HL-60 (cell line): ENCODE data around the gene PDIA4.

Experiments
- DNase-seq, 2 experiments: peaks; one replicate each; pipeline ENCODE4 v3.0.0-alpha.2; 2010 to 2020; ENCODE audit warnings: low read depth in 1 of 2, low spot score in 1 of 2
- H3K27ac ChIP-seq: fragments of 250-450 bp; sonication (Bioruptor Pico); replicated peaks from 2 replicates; pipeline ENCODE4 v1.5.1; 2020; ENCODE audit warnings: mild to moderate bottlenecking, moderate library complexity
- H3K27me3 ChIP-seq: fragments of 250-450 bp; sonication (Bioruptor Pico); 2 replicates; pipeline ENCODE4 v1.5.1; 2021; ENCODE audit warnings: mild to moderate bottlenecking, moderate library complexity; ENCODE audit not compliant: insufficient read depth, poor library complexity, severe bottlenecking
- H3K4me3 ChIP-seq: replicated peaks from 2 replicates; pipeline ENCODE4 v1.5.1; 2011; ENCODE audit warnings: mild to moderate bottlenecking, control low read depth, low read length; ENCODE audit not compliant: insufficient read depth
- CTCF ChIP-seq: IDR thresholded peaks from one replicate; pipeline ENCODE4 v1.5.1; 2011; ENCODE audit warnings: low read length, control low read depth, inconsistent platforms; ENCODE audit not compliant: insufficient read depth
- GABPA ChIP-seq: IDR thresholded peaks from 2 replicates; pipeline ENCODE4 v1.6.1; 2012; ENCODE audit warnings: low read depth
- POLR2AphosphoS5 ChIP-seq: IDR thresholded peaks from 2 replicates; pipeline ENCODE4 v1.6.1; 2012; ENCODE audit warnings: low read depth
- REST ChIP-seq: IDR thresholded peaks from 2 replicates; pipeline ENCODE4 v1.6.1; 2012; ENCODE audit warnings: low read depth; ENCODE audit not compliant: insufficient replicate concordance
- SPI1 ChIP-seq: IDR thresholded peaks from 2 replicates; pipeline ENCODE4 v1.6.1; 2012; ENCODE audit warnings: low read depth, mild to moderate bottlenecking, borderline replicate concordance
- long read RNA-seq: library from polyadenylated mRNA; unstranded; transcript quantifications from one replicate; pipeline ENCODE4 v2.0.0, GENCODE V29; 2020

PDIA4 gene
- long read RNA-seq, transcript PDIA4-201 (10 exons, 2,903 nt): major isoform, 1,069 of 1,157 reads
- long read RNA-seq, partial matches to known transcripts: 17 of 1,157 reads
- long read RNA-seq, other reads (novel, unspliced or antisense): 69 of 1,157 reads

GRCh38 chr7:149028346-149029109, at the start of gene PDIA4:
TSS of gene PDIA4 (minus strand) at chr7:149028505. CDS start at chr7:149028408, 97 bp downstream.
- Histone ChIP-seq H3K27me3 (no peaks in the 10 kb centered on the region), H3K27ac (peak within 1 kb of the TSS; percentile 65), H3K4me3 (peak within 1 kb of the TSS; percentile 89)
- peak; percentile 94 to 100 for DNase-seq
- TF ChIP-seq GABPA (peak; percentile 74), POLR2AphosphoS5 (peak; percentile 79), REST (peak; percentile 50), SPI1 (peak; percentile 56; the same call in 1 of the 2 replicates), CTCF (no peak)

GRCh38 chr7:149077594-149077993, 49.3 kb upstream of the PDIA4 start:
- Histone ChIP-seq H3K27me3 (no peaks in the 10 kb centered on the region), H3K27ac (no peak overlapping the region), H3K4me3 (no peak overlapping the region)
- no peak for TF ChIP-seq SPI1
- no peak for TF ChIP-seq POLR2AphosphoS5
- TF ChIP-seq REST: no peak
- TF ChIP-seq GABPA: no peak
- TF ChIP-seq CTCF: no peak
- no peak for DNase-seq

GRCh38 chr7:149075286-149075685, 47.0 kb upstream of the PDIA4 start:
- Histone ChIP-seq H3K27ac (no peak overlapping the region), H3K4me3 (no peak overlapping the region), H3K27me3 (no peaks in the 10 kb centered on the region)
- TF ChIP-seq REST (no peak), GABPA (no peak), CTCF (no peak), POLR2AphosphoS5 (no peak), SPI1 (no peak)
- no peak for DNase-seq
